AG04450 (cell line): ENCODE results near the gene PXDN. TPM values are rescaled to one million over a fixed set of nuclear protein-coding genes. Genes with fewer than 3 reads are reported as not detected.
A peak's percentile ranks its signal among the peaks of the same experiment; 100 is the strongest.

Experiments used
- CTCF ChIA-PET: fragments of 300-600, 350-600 bp; formaldehyde crosslinking; extraction: SDS; loops from one replicate; lab custom pipeline; 2022; ENCODE audit warnings: antibody characterized with exemption, inconsistent platforms; lab: Charles Lee
- POLR2A ChIA-PET: fragments of 350-600 bp; formaldehyde crosslinking; extraction: SDS; loops from one replicate; lab custom pipeline; 2021; ENCODE audit warnings: antibody characterized with exemption, inconsistent platforms; lab: Yijun Ruan, JAX
- DNase-seq: peaks from one replicate; pipeline ENCODE4 v3.0.0-alpha.2; 2011; ENCODE audit warnings: low read depth, low spot score
- H3K27ac ChIP-seq: one replicate; pipeline ENCODE4 v1.5.1; 2012; ENCODE audit warnings: low read depth, low read length, control low read depth
- H3K27me3 ChIP-seq: one replicate; pipeline ENCODE4 v1.6.0; 2012; ENCODE audit warnings: low read length; ENCODE audit not compliant: control insufficient read depth, insufficient read depth
- H3K4me3 ChIP-seq: 2 replicates; pipeline ENCODE4 v1.5.1; 2011; ENCODE audit warnings: mild to moderate bottlenecking, low read depth, low read length, control low read depth
- H3K9me3 ChIP-seq: 2 replicates; pipeline ENCODE4 v1.5.1; 2012; ENCODE audit warnings: low read length; ENCODE audit not compliant: control insufficient read depth, insufficient read depth
- polyA plus RNA-seq: library from polyadenylated mRNA; depleted of rRNA; stranded (reverse); fragments of >200 nt; gene quantifications from 2 replicates; pipeline ENCODE4 v1.2.3, GENCODE V29; 2011
- TF ChIP-seq, protein P1 (sequence below): IDR thresholded peaks from 2 replicates; pipeline ENCODE4 v1.5.1; 2011; ENCODE audit warnings: low read depth, low read length, control low read depth, inconsistent platforms

The PXDN gene
- polyA plus RNA-seq, 1 experiment = 271 TPM

DNA sequence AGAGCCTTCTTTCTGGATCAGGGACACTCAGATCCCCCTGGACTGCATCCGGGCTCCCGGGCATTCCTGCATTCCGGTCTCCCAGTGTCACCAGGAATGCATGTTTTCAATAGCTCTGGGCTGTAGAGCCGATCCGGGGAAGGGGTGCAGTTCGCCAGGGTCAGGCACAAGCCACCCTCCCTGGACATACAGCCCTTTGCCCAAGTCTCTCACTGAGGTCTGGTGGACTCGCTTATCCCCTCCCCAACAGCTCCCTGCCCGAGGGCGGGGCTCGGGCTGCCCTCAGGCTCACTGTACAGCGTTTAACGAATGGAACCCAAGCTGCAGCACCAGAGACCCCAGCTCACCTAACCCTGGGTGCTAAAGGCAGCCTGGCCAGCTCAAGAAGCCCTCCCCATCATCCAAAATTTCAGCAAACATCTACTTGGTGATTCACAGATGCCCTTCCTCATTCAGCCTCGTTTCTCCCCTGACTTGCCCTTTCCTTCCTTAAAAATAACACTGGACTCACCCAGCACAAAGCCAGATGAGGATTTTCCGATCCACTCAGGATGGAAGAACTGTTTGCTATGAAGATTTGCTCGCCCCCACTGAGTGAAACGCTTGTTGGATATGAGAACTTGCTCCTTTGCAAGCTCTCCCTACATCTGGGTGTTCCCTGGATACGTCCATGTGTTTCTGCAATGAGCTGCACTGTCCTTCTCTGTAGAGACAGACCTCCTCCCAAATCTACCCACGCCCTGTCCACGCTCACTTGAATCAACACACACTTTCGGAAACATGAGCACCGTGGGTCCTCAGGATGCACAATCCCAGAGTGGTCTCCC lies 58.1 kb downstream of the PXDN start:
- ChIA-PET CTCF (interaction anchor here (0.8 to 2.0 kb wide), 3 partner anchors 10 to 65 kb away, joined by 3 to 14 read pairs (median 5); no protein-coding TSS in a partner anchor), POLR2A (interaction anchor here (1.2 to 1.8 kb wide), 3 partner anchors 11 to 45 kb away, joined by 3 to 12 read pairs (median 4); no protein-coding TSS in a partner anchor)
- no peak for DNase-seq

DNA sequence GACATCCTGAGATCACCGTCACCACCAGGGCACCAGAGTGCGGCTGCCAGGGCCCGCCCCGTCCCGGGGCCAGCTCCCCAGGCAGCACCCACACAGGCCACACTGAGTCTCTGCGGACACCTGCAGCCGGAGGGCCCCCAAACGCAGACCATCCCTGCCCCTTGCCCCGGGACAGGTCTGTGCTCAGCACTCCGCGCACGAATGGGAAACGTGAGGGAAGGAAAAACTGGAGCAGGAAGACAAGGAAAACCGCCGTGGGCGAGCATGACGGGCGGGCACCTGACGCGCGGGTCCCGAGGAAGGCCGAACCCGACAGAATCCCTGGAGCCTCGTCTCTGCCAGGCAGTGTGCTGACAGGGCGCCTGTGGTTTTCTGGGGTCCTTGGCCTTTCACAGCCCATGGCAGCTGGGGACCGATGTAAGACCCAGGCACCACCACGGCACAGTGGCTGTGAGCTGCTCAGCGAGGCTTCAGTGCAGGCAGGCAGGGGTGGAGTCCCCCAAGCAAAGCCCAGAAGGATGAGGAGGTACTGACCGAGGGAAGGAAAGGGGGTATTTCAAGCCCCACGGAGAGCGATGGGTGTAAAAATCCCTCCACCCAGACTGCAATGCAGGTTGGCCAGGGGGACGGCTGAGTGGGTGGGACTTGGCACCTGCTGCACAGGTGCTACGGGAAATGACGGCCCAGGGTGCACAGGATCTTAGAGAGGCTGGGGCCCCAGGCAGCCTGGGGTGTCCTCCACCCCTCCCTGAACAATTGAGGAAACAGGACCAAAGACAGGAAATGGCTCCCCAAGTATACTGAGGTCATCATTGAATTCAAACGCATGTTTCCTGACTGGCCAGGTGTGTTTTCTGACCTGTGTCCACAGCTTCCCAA lies 59.0 kb downstream of the PXDN start:
- no peak overlapping the region for H3K27ac ChIP-seq
- H3K9me3 ChIP-seq = no peaks in the 10 kb centered on the region; the same call in 1 of the 2 replicates
- POLR2A ChIA-PET = interaction anchor here (1.4 to 1.8 kb wide), 3 partner anchors 10 to 46 kb away, joined by 4 to 12 read pairs (median 4); no protein-coding TSS in a partner anchor
- CTCF ChIA-PET = interaction anchor here (1.5 to 2.0 kb wide), 2 partner anchors 10 to 66 kb away, joined by 5 to 14 read pairs; no protein-coding TSS in a partner anchor
- DNase-seq = no peak
- TF ChIP-seq, protein P1, sequence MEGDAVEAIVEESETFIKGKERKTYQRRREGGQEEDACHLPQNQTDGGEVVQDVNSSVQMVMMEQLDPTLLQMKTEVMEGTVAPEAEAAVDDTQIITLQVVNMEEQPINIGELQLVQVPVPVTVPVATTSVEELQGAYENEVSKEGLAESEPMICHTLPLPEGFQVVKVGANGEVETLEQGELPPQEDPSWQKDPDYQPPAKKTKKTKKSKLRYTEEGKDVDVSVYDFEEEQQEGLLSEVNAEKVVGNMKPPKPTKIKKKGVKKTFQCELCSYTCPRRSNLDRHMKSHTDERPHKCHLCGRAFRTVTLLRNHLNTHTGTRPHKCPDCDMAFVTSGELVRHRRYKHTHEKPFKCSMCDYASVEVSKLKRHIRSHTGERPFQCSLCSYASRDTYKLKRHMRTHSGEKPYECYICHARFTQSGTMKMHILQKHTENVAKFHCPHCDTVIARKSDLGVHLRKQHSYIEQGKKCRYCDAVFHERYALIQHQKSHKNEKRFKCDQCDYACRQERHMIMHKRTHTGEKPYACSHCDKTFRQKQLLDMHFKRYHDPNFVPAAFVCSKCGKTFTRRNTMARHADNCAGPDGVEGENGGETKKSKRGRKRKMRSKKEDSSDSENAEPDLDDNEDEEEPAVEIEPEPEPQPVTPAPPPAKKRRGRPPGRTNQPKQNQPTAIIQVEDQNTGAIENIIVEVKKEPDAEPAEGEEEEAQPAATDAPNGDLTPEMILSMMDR = no peak
- no peaks in the 10 kb centered on the region for H3K27me3 ChIP-seq
- no peak overlapping the region for H3K4me3 ChIP-seq

More for the DNA sequence above, 58.1 kb downstream of the PXDN start:
- TF ChIP-seq, protein P1 = no peak
- Histone ChIP-seq H3K27me3 (no peaks in the 10 kb centered on the region), H3K27ac (peak overlapping the region; percentile 52), H3K9me3 (no peaks in the 10 kb centered on the region; the same call in 1 of the 2 replicates), H3K4me3 (no peak overlapping the region)

DNA sequence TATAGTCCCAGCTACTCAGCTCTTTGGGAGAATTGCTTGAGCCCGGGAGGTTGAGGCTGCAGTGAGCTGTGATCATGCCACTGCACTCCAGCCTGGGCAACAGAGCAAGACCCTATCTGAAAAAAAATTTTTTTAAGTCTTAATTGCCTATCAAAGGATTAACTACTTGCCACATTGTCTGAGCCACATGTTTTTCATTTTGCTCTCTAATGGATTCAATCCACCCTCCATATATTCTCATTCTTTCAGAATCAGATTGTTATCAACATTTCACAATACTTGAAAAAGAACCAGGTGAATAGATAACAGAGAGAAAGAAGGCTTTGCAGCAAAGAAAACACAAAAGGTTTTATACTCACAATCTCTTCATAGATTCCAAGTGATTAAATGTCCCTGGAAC lies 61.0 kb downstream of the PXDN start:
- ChIA-PET CTCF (interaction anchor here (0.6 to 2.7 kb wide), 3 partner anchors 68 to 134 kb away, joined by 3 to 15 read pairs (median 5); no protein-coding TSS in a partner anchor), POLR2A (no interaction called here)
- Histone ChIP-seq H3K27ac (no peak overlapping the region), H3K9me3 (no peaks in the 10 kb centered on the region; the same call in 1 of the 2 replicates), H3K4me3 (no peak overlapping the region), H3K27me3 (no peaks in the 10 kb centered on the region)
- no peak for DNase-seq
- TF ChIP-seq, protein P1 = no peak

DNA sequence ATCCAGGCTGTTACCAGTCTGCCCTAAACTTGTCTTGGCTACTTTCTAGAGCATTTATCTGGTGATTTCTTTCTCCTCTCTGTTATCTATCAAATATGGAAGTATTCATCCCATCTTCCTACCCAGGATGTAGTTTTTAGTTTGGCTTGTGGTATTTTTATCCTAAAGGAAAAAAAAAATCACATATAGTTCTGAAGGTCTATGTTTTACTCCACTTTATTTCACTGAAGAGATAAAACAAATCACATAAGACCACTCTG lies 62.2 kb downstream of the PXDN start:
- H3K9me3 ChIP-seq = no peaks in the 10 kb centered on the region; the same call in 1 of the 2 replicates
- TF ChIP-seq, protein P1 = no peak
- H3K27me3 ChIP-seq = no peaks in the 10 kb centered on the region
- ChIA-PET CTCF (interaction anchor here (1.5 to 2.7 kb wide), 2 partner anchors 69 to 135 kb away, joined by 5 to 15 read pairs; no protein-coding TSS in a partner anchor), POLR2A (interaction anchor here (1.0 kb wide), 1 partner anchor 48 kb away, joined by 3 read pairs; no protein-coding TSS in a partner anchor)
- DNase-seq = no peak
- no peak overlapping the region for H3K4me3 ChIP-seq
- no peak overlapping the region for H3K27ac ChIP-seq
